Tibial nerve (tissue), 4 donors: ENCODE data around the gene RPS17. TPM values are rescaled to one million over a fixed set of nuclear protein-coding genes. Genes with fewer than 3 reads are reported as not detected.
"Not testable (repeated sequence)": the region's sequence is repeated elsewhere in the genome, so short reads cannot be mapped to it uniquely, and the experiment has no call there.

ENCODE experiments used
- DNase-seq, 2 donors: peaks; one replicate each; pipeline ENCODE4 v3.0.0-alpha.2; 2019; ENCODE audit warnings: low spot score in 2 of 2
- H3K27ac ChIP-seq, 4 donors: fragments of 200-600 bp; sonication (generic) in 3 of 4; one replicate each; pipeline ENCODE4 v1.5.1; 2017 to 2019; ENCODE audit warnings: mild to moderate bottlenecking in 1 of 4
- H3K27me3 ChIP-seq, 2 donors: fragments of 200-600 bp; sonication (generic) in 1 of 2; one replicate each; pipeline versions ENCODE4 v1.5.1 to v1.6.0; 2017 to 2019
- H3K36me3 ChIP-seq, 3 donors: fragments of 200-600 bp; sonication (generic); one replicate each; pipeline ENCODE4 v1.5.1; 2018 to 2019
- H3K4me1 ChIP-seq, 4 donors: fragments of 200-600 bp; sonication (generic) in 3 of 4; one replicate each; pipeline ENCODE4 v1.5.1; 2017 to 2019
- H3K4me3 ChIP-seq, 4 donors: fragments of 200-600 bp; sonication (generic) in 3 of 4; one replicate each; pipeline ENCODE4 v1.5.1; 2017 to 2019; ENCODE audit warnings: mild to moderate bottlenecking in 1 of 4, moderate library complexity in 1 of 4
- H3K9me3 ChIP-seq, 4 donors: fragments of 200-600 bp; sonication (generic) in 3 of 4; one replicate each; pipeline ENCODE4 v1.5.1; 2017 to 2019
- EP300 ChIP-seq, 2 donors: sonication (generic); formaldehyde crosslinking; IDR thresholded peaks; one replicate each; pipeline ENCODE4 v1.6.1; 2017; ENCODE audit warnings: antibody characterized with exemption in 2 of 2, mild to moderate bottlenecking in 1 of 2
- POLR2A ChIP-seq, 2 donors: fragments of 450-650 bp; IDR thresholded peaks; one replicate each; pipeline ENCODE4 v1.6.1; 2017; ENCODE audit warnings: antibody characterized with exemption in 2 of 2, mild to moderate bottlenecking in 2 of 2, moderate library complexity in 2 of 2
- WGBS, 2 donors: methylation state at CpG; one replicate each; pipeline ENCODE4 v1.1.5; 2018; 5-methylcytosine and 5-hydroxymethylcytosine counted together
- total RNA-seq, 4 donors: library from RNA; depleted of rRNA; stranded (reverse); fragments of >200 nt; gene quantifications; one replicate each; pipeline ENCODE4 v1.1.0, GENCODE V29; 2016
- TF ChIP-seq, protein P1 (sequence below), 5 experiments: fragments of 200-600 bp in 3 of 5; fragments of 450-650 bp in 2 of 5; sonication (generic) in 3 of 5; IDR thresholded peaks; one replicate each; pipeline ENCODE4 v1.5.1; 2016 to 2019; ENCODE audit warnings: antibody characterized with exemption in 5 of 5, mild to moderate bottlenecking in 3 of 5, moderate library complexity in 2 of 5

The RPS17 gene
- total RNA-seq, 4 donors from 2014 or later, result 1,019 to 1,820 (median 1,439) TPM

- Histone ChIP-seq H3K4me3 (no peak overlapping the region), H3K9me3 (no peaks in the 10 kb centered on the region), H3K4me1 (peaks cover 0 to 40% (median 9%) of the 10 kb centered on the region in 4 donors), H3K36me3 (peaks cover 3 to 70% (median 7%) of the 10 kb centered on the region in 3 donors), H3K27ac (no peak overlapping the region), H3K27me3 (no peaks in the 10 kb centered on the region)
- 53 to 56% methylated on average over 11 of the region's 11 CpGs for WGBS, 2 donors
- TF ChIP-seq, protein P1, sequence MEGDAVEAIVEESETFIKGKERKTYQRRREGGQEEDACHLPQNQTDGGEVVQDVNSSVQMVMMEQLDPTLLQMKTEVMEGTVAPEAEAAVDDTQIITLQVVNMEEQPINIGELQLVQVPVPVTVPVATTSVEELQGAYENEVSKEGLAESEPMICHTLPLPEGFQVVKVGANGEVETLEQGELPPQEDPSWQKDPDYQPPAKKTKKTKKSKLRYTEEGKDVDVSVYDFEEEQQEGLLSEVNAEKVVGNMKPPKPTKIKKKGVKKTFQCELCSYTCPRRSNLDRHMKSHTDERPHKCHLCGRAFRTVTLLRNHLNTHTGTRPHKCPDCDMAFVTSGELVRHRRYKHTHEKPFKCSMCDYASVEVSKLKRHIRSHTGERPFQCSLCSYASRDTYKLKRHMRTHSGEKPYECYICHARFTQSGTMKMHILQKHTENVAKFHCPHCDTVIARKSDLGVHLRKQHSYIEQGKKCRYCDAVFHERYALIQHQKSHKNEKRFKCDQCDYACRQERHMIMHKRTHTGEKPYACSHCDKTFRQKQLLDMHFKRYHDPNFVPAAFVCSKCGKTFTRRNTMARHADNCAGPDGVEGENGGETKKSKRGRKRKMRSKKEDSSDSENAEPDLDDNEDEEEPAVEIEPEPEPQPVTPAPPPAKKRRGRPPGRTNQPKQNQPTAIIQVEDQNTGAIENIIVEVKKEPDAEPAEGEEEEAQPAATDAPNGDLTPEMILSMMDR (IDR thresholded peaks at IDR 0.05), result no peak
- no peak for TF ChIP-seq EP300 (IDR thresholded peaks at IDR 0.05)
- TF ChIP-seq POLR2A (IDR thresholded peaks at IDR 0.05), result no peak
- DNase-seq, result no peak
These were observed 3.6 kb downstream of the RPS17 start for GRCh38 chr15:82536409-82537350.

GRCh38 chr15:82535566-82536408 lies 4.5 kb downstream of the RPS17 start:
- no peak for DNase-seq

DNA sequence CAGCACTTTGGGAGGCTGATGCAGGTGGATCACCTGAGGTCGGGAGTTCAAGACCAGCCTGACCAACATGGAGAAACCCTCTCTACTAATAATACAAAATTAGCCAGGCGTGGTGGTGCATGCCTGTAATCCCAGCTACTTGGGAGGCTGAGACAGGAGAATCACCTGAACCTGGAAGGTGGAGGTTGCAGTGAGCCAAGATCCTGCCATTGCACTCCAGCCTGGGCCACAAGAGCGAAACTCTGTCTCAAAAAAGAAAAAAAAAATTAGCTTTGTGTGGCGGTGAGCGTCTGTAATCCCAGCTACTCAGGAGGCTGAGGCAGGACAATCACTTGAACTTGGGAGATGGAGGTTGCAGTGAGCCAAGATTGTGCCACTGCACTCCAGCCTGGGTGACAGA lies 5.1 kb downstream of the RPS17 start:
- WGBS, 2 donors, result 91 to 98% methylated on average over 5 of the region's 5 CpGs
- Histone ChIP-seq H3K36me3 (peaks cover 3 to 70% (median 7%) of the 10 kb centered on the region in 3 donors), H3K4me1 (peaks cover 0 to 39% (median 8%) of the 10 kb centered on the region in 4 donors)
- not testable (repeated sequence) for H3K27ac ChIP-seq, H3K4me3 ChIP-seq, H3K27me3 ChIP-seq, H3K9me3 ChIP-seq, DNase-seq

More at GRCh38 chr15:82535566-82536408, 4.5 kb downstream of the RPS17 start:
- TF ChIP-seq POLR2A (IDR thresholded peaks at IDR 0.05), result no peak
- no peak for TF ChIP-seq EP300 (IDR thresholded peaks at IDR 0.05)
- TF ChIP-seq, protein P1 (IDR thresholded peaks at IDR 0.05), result no peak
- Histone ChIP-seq H3K27ac (no peak overlapping the region), H3K9me3 (no peaks in the 10 kb centered on the region), H3K4me3 (no peak overlapping the region), H3K27me3 (no peaks in the 10 kb centered on the region), H3K36me3 (peaks cover 3 to 70% (median 7%) of the 10 kb centered on the region in 3 donors), H3K4me1 (peaks cover 0 to 36% (median 8%) of the 10 kb centered on the region in 4 donors)
- WGBS, 2 donors, result 68 to 72% methylated on average over 8 to 9 of the region's 9 CpGs

DNA sequence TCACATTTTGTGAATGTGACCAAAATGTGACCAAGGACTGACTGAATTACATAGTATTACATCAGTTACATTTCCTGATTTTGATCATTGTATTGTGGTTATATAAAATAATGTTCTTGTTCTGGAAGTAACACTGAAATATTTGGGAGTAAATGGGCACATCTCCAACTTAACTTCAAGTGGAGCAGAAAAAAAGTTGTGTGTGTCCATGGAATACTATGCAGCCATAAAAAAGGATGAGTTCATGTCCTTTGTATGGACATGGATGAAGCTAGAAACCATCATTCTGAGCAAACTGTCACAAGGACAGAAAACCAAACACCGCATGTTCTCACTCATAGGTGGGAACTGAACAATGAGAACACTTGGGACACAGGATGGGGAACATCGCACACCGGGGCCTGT lies 5.8 kb downstream of the RPS17 start:
- not testable (repeated sequence) for H3K9me3 ChIP-seq, H3K27me3 ChIP-seq, H3K4me3 ChIP-seq, H3K27ac ChIP-seq, DNase-seq
- 95 to 97% methylated on average over 3 of the region's 3 CpGs for WGBS, 2 donors
- peaks cover 3 to 70% (median 7%) of the 10 kb centered on the region in 3 donors for H3K36me3 ChIP-seq
- H3K4me1 ChIP-seq, result peaks cover 0 to 39% (median 7%) of the 10 kb centered on the region in 4 donors

DNA sequence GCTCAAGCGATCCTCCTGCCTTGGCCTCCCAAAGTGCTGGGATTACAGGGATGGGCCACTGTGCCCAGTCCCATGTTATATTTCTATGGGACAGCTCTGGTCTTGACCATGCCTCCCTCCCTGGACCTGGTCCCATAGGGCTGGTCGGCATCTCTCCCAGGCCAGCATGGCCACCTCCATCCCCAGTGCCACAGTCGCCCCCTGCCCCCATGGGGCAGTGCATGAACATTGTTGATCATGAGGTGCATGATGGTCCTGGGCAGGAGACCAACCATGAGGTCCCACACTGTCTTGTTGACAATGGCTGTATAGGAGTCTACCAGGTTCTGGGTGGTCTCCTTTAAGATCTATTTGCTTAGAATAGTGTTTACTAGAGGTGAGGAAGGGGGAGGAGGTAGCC lies 6.5 kb downstream of the RPS17 start:
- Histone ChIP-seq H3K27ac (no peak overlapping the region), H3K4me3 (no peak overlapping the region), H3K9me3 (no peaks in the 10 kb centered on the region), H3K4me1 (peaks cover 0 to 33% (median 4%) of the 10 kb centered on the region in 4 donors), H3K27me3 (no peaks in the 10 kb centered on the region), H3K36me3 (peaks cover 3 to 67% (median 7%) of the 10 kb centered on the region in 3 donors)
- TF ChIP-seq EP300 (IDR thresholded peaks at IDR 0.05) (no peak), POLR2A (IDR thresholded peaks at IDR 0.05) (no peak)
- TF ChIP-seq, protein P1 (IDR thresholded peaks at IDR 0.05), result no peak
- DNase-seq, result no peak
- 88 to 91% methylated on average over 1 to 3 of the region's 3 CpGs for WGBS, 2 donors
